Panc1 (cell line): ENCODE measurements around the gene MOB1A. TPM values are rescaled to one million over a fixed set of nuclear protein-coding genes. Genes with fewer than 3 reads are reported as not detected.

Source experiments
- ATAC-seq: fragments of 200-7000 bp; cut with Tn5 transposase; 2 replicates; pipeline ENCODE4 v1.9.1; 2020; ENCODE audit warnings: mild to moderate bottlenecking, moderate library complexity
- BruUV-seq: library from RNA; stranded (reverse); fragments of 400-500 nt; replicated peaks from 2 replicates; lab custom pipeline; 2021; lab: Mats Ljungman, UMichigan
- CTCF ChIA-PET: fragments of 300-600 bp; sonication (Branson Sonifier 250); formaldehyde crosslinking; loops from one replicate; lab custom pipeline; 2022; ENCODE audit warnings: antibody characterized with exemption; lab: Charles Lee
- POLR2A ChIA-PET: fragments of 300-600 bp; sonication (Branson Sonifier 250); formaldehyde crosslinking; loops from one replicate; lab custom pipeline; 2022; ENCODE audit warnings: antibody characterized with exemption; lab: Charles Lee
- DNase-seq: peaks from one replicate; pipeline ENCODE4 v3.0.0-alpha.2; 2010; ENCODE audit warnings: low read depth, low spot score
- H3K27ac ChIP-seq: 2 replicates; pipeline ENCODE4 v1.5.1; 2011; ENCODE audit warnings: mild to moderate bottlenecking, low read length, inconsistent platforms
- H3K27me3 ChIP-seq: fragments of 200-500 bp; sonication (Bioruptor generic); 2 replicates; pipeline ENCODE4 v1.6.0; 2014; ENCODE audit warnings: low read length, inconsistent platforms; ENCODE audit not compliant: control insufficient read depth, insufficient read depth
- H3K36me3 ChIP-seq: fragments of 200-500 bp; sonication (Bioruptor generic); 2 replicates; pipeline ENCODE4 v1.5.1; 2014; ENCODE audit warnings: inconsistent platforms, mild to moderate bottlenecking, low read length, moderate library complexity; ENCODE audit not compliant: control insufficient read depth, insufficient read depth
- H3K4me1 ChIP-seq: 2 replicates; pipeline ENCODE4 v1.5.1; 2011; ENCODE audit warnings: inconsistent platforms, mild to moderate bottlenecking, low read length, moderate library complexity; ENCODE audit not compliant: control insufficient read depth, insufficient read depth
- H3K4me3 ChIP-seq, 2 experiments: 2 replicates each; pipeline ENCODE4 v1.5.1; 2011 to 2012; ENCODE audit warnings: low read depth in 2 of 2, low read length in 2 of 2, mild to moderate bottlenecking in 2 of 2, inconsistent platforms in 1 of 2, moderate library complexity in 1 of 2
- H3K9me3 ChIP-seq: fragments of 200-500 bp; sonication (Bioruptor generic); 2 replicates; pipeline ENCODE4 v1.5.1; 2014; ENCODE audit warnings: low read depth, mild to moderate bottlenecking, inconsistent platforms, low read length, moderate library complexity; ENCODE audit not compliant: control insufficient read depth, insufficient read depth
- POLR2AphosphoS5 ChIP-seq: IDR thresholded peaks from 2 replicates; pipeline ENCODE4 v1.6.1; 2012; ENCODE audit warnings: mild to moderate bottlenecking, low read depth, low read length, moderate library complexity
- SIN3A ChIP-seq: IDR thresholded peaks from 2 replicates; pipeline ENCODE4 v1.6.1; 2012; ENCODE audit warnings: low read depth, mild to moderate bottlenecking, low read length, moderate library complexity, borderline replicate concordance; ENCODE audit not compliant: insufficient read depth
- TCF7L2 ChIP-seq: IDR thresholded peaks from 2 replicates; pipeline ENCODE4 v1.6.1; 2011; ENCODE audit warnings: mild to moderate bottlenecking, low read depth, low read length, inconsistent platforms
- in situ Hi-C: cut with HindIII; loops from 2 replicates; pipeline ENCODE4 v1.10.0; 2016; ENCODE audit warnings: low sequenced_read_pairs, low pct_unique_long_range_greater_than_20kb
- intact Hi-C: fragments of 100-400 bp; cut with micrococcal nuclease; formaldehyde crosslinking; loops from one replicate; pipeline ENCODE4 v1.10.0; 2022; ENCODE audit not compliant: unreplicated experiment
- total RNA-seq: library from RNA; stranded (reverse); gene quantifications from one replicate; pipeline ENCODE4 v1.2.1, GENCODE V29; 2021; ENCODE audit not compliant: unreplicated experiment
- TF ChIP-seq, protein P1 (sequence below), 2 experiments: IDR thresholded peaks; 2 replicates each; pipeline ENCODE4 v1.6.1; 2011 to 2012; ENCODE audit warnings: low read depth in 2 of 2, control low read depth in 1 of 2, low read length in 1 of 2, mild to moderate bottlenecking in 1 of 2, moderate library complexity in 1 of 2; ENCODE audit not compliant: insufficient read depth in 1 of 2
- TF ChIP-seq, protein P2 (sequence below): fragments of 450-650 bp; IDR thresholded peaks from 2 replicates; pipeline ENCODE4 v1.5.1; 2017; ENCODE audit warnings: mild to moderate bottlenecking

MOB1A gene
- total RNA-seq, 1 experiment from 2014 or later, result 184 TPM

GRCh38 chr2:74179063-74179865, 585 bp upstream of the MOB1A start:
- POLR2A ChIA-PET, result interaction anchor here (0.6 to 1.4 kb wide), 6 partner anchors 20 to 1147 kb away, joined by 3 to 11 read pairs (median 4); partner anchors contain the start of gene MTHFD2
- no TSS peak for BruUV-seq
- CTCF ChIA-PET, result interaction anchor here (0.6 to 0.9 kb wide), 6 partner anchors 13 to 1021 kb away, joined by 3 to 14 read pairs (median 7); partner anchors contain the start of gene STAMBP
- TF ChIP-seq, protein P1, sequence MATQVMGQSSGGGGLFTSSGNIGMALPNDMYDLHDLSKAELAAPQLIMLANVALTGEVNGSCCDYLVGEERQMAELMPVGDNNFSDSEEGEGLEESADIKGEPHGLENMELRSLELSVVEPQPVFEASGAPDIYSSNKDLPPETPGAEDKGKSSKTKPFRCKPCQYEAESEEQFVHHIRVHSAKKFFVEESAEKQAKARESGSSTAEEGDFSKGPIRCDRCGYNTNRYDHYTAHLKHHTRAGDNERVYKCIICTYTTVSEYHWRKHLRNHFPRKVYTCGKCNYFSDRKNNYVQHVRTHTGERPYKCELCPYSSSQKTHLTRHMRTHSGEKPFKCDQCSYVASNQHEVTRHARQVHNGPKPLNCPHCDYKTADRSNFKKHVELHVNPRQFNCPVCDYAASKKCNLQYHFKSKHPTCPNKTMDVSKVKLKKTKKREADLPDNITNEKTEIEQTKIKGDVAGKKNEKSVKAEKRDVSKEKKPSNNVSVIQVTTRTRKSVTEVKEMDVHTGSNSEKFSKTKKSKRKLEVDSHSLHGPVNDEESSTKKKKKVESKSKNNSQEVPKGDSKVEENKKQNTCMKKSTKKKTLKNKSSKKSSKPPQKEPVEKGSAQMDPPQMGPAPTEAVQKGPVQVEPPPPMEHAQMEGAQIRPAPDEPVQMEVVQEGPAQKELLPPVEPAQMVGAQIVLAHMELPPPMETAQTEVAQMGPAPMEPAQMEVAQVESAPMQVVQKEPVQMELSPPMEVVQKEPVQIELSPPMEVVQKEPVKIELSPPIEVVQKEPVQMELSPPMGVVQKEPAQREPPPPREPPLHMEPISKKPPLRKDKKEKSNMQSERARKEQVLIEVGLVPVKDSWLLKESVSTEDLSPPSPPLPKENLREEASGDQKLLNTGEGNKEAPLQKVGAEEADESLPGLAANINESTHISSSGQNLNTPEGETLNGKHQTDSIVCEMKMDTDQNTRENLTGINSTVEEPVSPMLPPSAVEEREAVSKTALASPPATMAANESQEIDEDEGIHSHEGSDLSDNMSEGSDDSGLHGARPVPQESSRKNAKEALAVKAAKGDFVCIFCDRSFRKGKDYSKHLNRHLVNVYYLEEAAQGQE (IDR thresholded peaks at IDR 0.05; ENCODE audit: insufficient read depth in 1 of 2, low read depth in 2 of 2, low read length in 1 of 2), result no peak
- peak; percentile 86; the same call in 1 of the 2 replicates for TF ChIP-seq POLR2AphosphoS5
- intact Hi-C loops, result no loop called here
- H3K9me3 ChIP-seq, result no peaks in the 10 kb centered on the region
- no peak for DNase-seq
- ATAC-seq, result peak; percentile 15
- H3K36me3 ChIP-seq, result peaks cover 4% of the 10 kb centered on the region; the same call in 1 of the 2 replicates
- in situ Hi-C loops, result no loop called here
- H3K4me1 ChIP-seq, result no peaks in the 10 kb centered on the region
- H3K27ac ChIP-seq, result peak overlapping the region; percentile 18
- no peaks in the 10 kb centered on the region for H3K27me3 ChIP-seq
- H3K4me3 ChIP-seq, result peak overlapping the region; percentile 81 to 83

GRCh38 chr2:74177696-74178095, 983 bp downstream of the MOB1A start:
- Histone ChIP-seq H3K27me3 (no peaks in the 10 kb centered on the region), H3K27ac (peak overlapping the region; percentile 91), H3K4me3 (peak overlapping the region; percentile 81 to 83), H3K9me3 (no peaks in the 10 kb centered on the region), H3K36me3 (peaks cover 4% of the 10 kb centered on the region; the same call in 1 of the 2 replicates), H3K4me1 (no peaks in the 10 kb centered on the region)
- ATAC-seq (no peak), DNase-seq (no peak)
- TF ChIP-seq, protein P1 (IDR thresholded peaks at IDR 0.05; ENCODE audit: insufficient read depth in 1 of 2, low read depth in 2 of 2, low read length in 1 of 2), result no peak
- TF ChIP-seq SIN3A (no peak), TCF7L2 (no peak), POLR2AphosphoS5 (no peak)
- TF ChIP-seq, protein P2, sequence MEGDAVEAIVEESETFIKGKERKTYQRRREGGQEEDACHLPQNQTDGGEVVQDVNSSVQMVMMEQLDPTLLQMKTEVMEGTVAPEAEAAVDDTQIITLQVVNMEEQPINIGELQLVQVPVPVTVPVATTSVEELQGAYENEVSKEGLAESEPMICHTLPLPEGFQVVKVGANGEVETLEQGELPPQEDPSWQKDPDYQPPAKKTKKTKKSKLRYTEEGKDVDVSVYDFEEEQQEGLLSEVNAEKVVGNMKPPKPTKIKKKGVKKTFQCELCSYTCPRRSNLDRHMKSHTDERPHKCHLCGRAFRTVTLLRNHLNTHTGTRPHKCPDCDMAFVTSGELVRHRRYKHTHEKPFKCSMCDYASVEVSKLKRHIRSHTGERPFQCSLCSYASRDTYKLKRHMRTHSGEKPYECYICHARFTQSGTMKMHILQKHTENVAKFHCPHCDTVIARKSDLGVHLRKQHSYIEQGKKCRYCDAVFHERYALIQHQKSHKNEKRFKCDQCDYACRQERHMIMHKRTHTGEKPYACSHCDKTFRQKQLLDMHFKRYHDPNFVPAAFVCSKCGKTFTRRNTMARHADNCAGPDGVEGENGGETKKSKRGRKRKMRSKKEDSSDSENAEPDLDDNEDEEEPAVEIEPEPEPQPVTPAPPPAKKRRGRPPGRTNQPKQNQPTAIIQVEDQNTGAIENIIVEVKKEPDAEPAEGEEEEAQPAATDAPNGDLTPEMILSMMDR, result no peak
- ChIA-PET CTCF (interaction anchor here (0.7 to 1.0 kb wide), 2 partner anchors 23 to 350 kb away, joined by 3 read pairs; no protein-coding TSS in a partner anchor), POLR2A (interaction anchor here (0.6 to 1.4 kb wide), 3 partner anchors 20 to 86 kb away, joined by 3 to 4 read pairs (median 3); no protein-coding TSS in a partner anchor)
- no TSS peak for BruUV-seq
- intact Hi-C loops (no loop called here), in situ Hi-C loops (no loop called here)
